ENCODE measurements around the gene GNG8.

The GNG8 gene

DNA sequence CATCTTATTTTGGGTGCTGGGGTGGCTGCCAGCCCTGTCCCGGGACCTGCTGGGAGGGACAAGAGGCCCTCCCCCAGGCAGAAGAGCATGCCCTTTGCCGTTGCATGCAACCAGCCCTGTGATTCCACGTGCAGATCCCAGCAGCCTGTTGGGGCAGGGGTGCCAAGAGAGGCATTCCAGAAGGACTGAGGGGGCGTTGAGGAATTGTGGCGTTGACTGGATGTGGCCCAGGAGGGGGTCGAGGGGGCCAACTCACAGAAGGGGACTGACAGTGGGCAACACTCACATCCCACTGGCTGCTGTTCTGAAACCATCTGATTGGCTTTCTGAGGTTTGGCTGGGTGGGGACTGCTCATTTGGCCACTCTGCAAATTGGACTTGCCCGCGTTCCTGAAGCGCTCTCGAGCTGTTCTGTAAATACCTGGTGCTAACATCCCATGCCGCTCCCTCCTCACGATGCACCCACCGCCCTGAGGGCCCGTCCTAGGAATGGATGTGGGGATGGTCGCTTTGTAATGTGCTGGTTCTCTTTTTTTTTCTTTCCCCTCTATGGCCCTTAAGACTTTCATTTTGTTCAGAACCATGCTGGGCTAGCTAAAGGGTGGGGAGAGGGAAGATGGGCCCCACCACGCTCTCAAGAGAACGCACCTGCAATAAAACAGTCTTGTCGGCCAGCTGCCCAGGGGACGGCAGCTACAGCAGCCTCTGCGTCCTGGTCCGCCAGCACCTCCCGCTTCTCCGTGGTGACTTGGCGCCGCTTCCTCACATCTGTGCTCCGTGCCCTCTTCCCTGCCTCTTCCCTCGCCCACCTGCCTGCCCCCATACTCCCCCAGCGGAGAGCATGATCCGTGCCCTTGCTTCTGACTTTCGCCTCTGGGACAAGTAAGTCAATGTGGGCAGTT, 26.2 kb downstream of the GNG8 start:
- TF ChIP-seq ZNF155 (tag by site-specific recombination; IDR thresholded peaks at IDR 0.05) = no peak
- peak; percentile 84 for TF ChIP-seq ZFP69B (tag by site-specific recombination; IDR thresholded peaks at IDR 0.05)
- no peak for TF ChIP-seq SP7 (tag by site-specific recombination; IDR thresholded peaks at IDR 0.05)
- TF ChIP-seq ZFHX2 (tag by site-specific recombination; conservative IDR thresholded peaks at IDR 0.05) = peak; percentile 85
- TF ChIP-seq ZNF747 (tag by site-specific recombination; IDR thresholded peaks at IDR 0.05) = no peak
- TF ChIP-seq, protein P1, sequence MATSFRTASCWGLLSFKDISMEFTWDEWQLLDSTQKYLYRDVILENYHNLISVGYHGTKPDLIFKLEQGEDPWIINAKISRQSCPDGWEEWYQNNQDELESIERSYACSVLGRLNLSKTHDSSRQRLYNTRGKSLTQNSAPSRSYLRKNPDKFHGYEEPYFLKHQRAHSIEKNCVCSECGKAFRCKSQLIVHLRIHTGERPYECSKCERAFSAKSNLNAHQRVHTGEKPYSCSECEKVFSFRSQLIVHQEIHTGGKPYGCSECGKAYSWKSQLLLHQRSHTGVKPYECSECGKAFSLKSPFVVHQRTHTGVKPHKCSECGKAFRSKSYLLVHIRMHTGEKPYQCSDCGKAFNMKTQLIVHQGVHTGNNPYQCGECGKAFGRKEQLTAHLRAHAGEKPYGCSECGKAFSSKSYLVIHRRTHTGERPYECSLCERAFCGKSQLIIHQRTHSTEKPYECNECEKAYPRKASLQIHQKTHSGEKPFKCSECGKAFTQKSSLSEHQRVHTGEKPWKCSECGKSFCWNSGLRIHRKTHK (tag by site-specific recombination; IDR thresholded peaks at IDR 0.05) = no peak
- no peak for TF ChIP-seq ZNF48 (tag by site-specific recombination; IDR thresholded peaks at IDR 0.05)
- TF ChIP-seq ZNF777 (tag by site-specific recombination; IDR thresholded peaks at IDR 0.05; ENCODE audit: borderline replicate concordance) = no peak
- no peak for TF ChIP-seq ZSCAN23 (tag by site-specific recombination; IDR thresholded peaks at IDR 0.05)
- TF ChIP-seq ZNF555 (tag by site-specific recombination; conservative IDR thresholded peaks at IDR 0.05) = no peak
- TF ChIP-seq GLIS2 (tag by site-specific recombination; IDR thresholded peaks at IDR 0.05) = no peak
- TF ChIP-seq ZNF692 (tag by site-specific recombination; IDR thresholded peaks at IDR 0.05) = peak; percentile 79
- TF ChIP-seq REPIN1 (tag by site-specific recombination; IDR thresholded peaks at IDR 0.05; ENCODE audit: low read depth) = no peak
- no peak for TF ChIP-seq ZNF239 (tag by site-specific recombination; IDR thresholded peaks at IDR 0.05)
- TF ChIP-seq MZF1 (tag by site-specific recombination; IDR thresholded peaks at IDR 0.05; ENCODE audit: borderline replicate concordance) = no peak
- peak; percentile 78 for TF ChIP-seq EGR2 (tag by site-specific recombination; IDR thresholded peaks at IDR 0.05; ENCODE audit: low read depth)
- no peak for TF ChIP-seq FEZF1 (tag by site-specific recombination; IDR thresholded peaks at IDR 0.05)
- no peak for TF ChIP-seq ZNF350 (tag by site-specific recombination; IDR thresholded peaks at IDR 0.05)
- no peak for TF ChIP-seq OVOL3 (tag by site-specific recombination; IDR thresholded peaks at IDR 0.05)
- no peak for TF ChIP-seq ZNF513 (tag by site-specific recombination; IDR thresholded peaks at IDR 0.05)
- no peak for TF ChIP-seq ZNF416 (tag by site-specific recombination; IDR thresholded peaks at IDR 0.05)
- no peak for TF ChIP-seq HOXA7 (CRISPR knock-in tag; IDR thresholded peaks at IDR 0.05; ENCODE audit: borderline replicate concordance)
- TF ChIP-seq ZNF560 (tag by site-specific recombination; IDR thresholded peaks at IDR 0.05; ENCODE audit: borderline replicate concordance) = no peak
- H3K4me3 ChIP-seq (ENCODE audit: low read depth, low read length) = no peak overlapping the region
- peaks cover 37 to 61% of the 10 kb centered on the region in 2 experiments for H3K36me3 ChIP-seq (ENCODE audit: control insufficient read depth in 2 of 2, insufficient read depth in 1 of 2, low read length in 2 of 2)
- CTCF ChIA-PET = interaction anchor here (0.6 to 14.6 kb wide), 7 partner anchors 9 to 67 kb away, joined by 3 to 327 read pairs (median 3); partner anchors contain the start of gene DACT3
- H3K9me3 ChIP-seq (ENCODE audit: control insufficient read depth, insufficient read depth, low read depth, low read length) = no peaks in the 10 kb centered on the region
- no peaks in the 10 kb centered on the region for H3K4me1 ChIP-seq (ENCODE audit: control insufficient read depth, insufficient read depth, low read length)
- H3K27ac ChIP-seq (ENCODE audit: extremely low read depth, low read depth, low read length) = no peak overlapping the region
- POLR2A ChIA-PET = interaction anchor here (0.7 to 3.2 kb wide), 3 partner anchors 9 to 259 kb away, joined by 3 to 39 read pairs (median 4); partner anchors contain the start of gene CALM3

All from HEK293 (cell line).